ENCODE results near the gene ANKFN1.

DNA sequence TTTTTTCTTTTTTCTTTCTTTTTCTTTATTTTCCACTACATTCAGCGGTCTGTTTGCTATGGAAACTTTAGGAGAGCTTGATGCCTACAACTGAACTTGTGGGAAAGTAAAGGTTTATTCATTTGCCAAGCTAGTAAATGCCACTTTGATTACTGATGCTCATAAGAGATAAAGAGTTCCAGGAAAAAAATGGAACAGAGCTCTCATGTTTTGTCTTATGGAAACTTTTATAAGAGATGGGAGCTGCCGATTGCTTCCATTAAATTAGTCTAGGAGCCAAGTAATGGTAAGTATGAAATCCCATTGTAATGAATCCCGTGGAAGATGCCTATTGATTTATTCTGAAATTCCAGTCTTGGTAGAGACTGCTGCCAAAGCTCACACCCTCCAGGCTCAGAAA lies 7.1 kb downstream of the ANKFN1 start:
- TF ChIP-seq, protein P1, sequence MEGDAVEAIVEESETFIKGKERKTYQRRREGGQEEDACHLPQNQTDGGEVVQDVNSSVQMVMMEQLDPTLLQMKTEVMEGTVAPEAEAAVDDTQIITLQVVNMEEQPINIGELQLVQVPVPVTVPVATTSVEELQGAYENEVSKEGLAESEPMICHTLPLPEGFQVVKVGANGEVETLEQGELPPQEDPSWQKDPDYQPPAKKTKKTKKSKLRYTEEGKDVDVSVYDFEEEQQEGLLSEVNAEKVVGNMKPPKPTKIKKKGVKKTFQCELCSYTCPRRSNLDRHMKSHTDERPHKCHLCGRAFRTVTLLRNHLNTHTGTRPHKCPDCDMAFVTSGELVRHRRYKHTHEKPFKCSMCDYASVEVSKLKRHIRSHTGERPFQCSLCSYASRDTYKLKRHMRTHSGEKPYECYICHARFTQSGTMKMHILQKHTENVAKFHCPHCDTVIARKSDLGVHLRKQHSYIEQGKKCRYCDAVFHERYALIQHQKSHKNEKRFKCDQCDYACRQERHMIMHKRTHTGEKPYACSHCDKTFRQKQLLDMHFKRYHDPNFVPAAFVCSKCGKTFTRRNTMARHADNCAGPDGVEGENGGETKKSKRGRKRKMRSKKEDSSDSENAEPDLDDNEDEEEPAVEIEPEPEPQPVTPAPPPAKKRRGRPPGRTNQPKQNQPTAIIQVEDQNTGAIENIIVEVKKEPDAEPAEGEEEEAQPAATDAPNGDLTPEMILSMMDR (conservative IDR thresholded peaks at IDR 0.05 in 1 of 2, IDR thresholded peaks at IDR 0.05 in 1 of 2; ENCODE audit: extremely low read depth in 1 of 2, insufficient read depth in 1 of 2, low read depth in 1 of 2, low read length in 2 of 2): no peak
- no peak for TF ChIP-seq EZH2 (IDR thresholded peaks at IDR 0.05; ENCODE audit: borderline replicate concordance, low read length)
